GM12864 (cell line): ENCODE results near the gene TCP1.

ENCODE experiments used
- DNase-seq: peaks from one replicate; pipeline ENCODE4 v3.0.0-alpha.2; 2011; ENCODE audit warnings: low read depth
- H3K4me3 ChIP-seq: 2 replicates; pipeline ENCODE4 v1.5.1; 2011; ENCODE audit warnings: mild to moderate bottlenecking, low read depth, low read length, control low read depth
- CTCF ChIP-seq: IDR thresholded peaks from 2 replicates; pipeline ENCODE4 v1.5.1; 2011; ENCODE audit warnings: low read depth, mild to moderate bottlenecking, moderate library complexity, low read length, control low read depth, inconsistent platforms; ENCODE audit errors: missing control alignments

TCP1 gene

GRCh38 chr6:159788753-159789376, 537 bp downstream of the TCP1 start:
- no peak for TF ChIP-seq CTCF
- H3K4me3 ChIP-seq = peak overlapping the region; percentile 72
- DNase-seq = no peak

GRCh38 chr6:159788276-159788675, 1.1 kb downstream of the TCP1 start:
- H3K4me3 ChIP-seq = peak overlapping the region; percentile 72
- no peak for TF ChIP-seq CTCF
- no peak for DNase-seq

- no peak overlapping the region for H3K4me3 ChIP-seq
- no peak for DNase-seq
- TF ChIP-seq CTCF = no peak
Observed at GRCh38 chr6:159778542-159779103, 10.8 kb downstream of the TCP1 start.

- no peak for TF ChIP-seq CTCF
- no peak for DNase-seq
- no peak overlapping the region for H3K4me3 ChIP-seq
Observed at GRCh38 chr6:159778131-159778530, 11.3 kb downstream of the TCP1 start.

- H3K4me3 ChIP-seq = no peak overlapping the region
- TF ChIP-seq CTCF = no peak
- no peak for DNase-seq
Observed at GRCh38 chr6:159777240-159777904, 12.0 kb downstream of the TCP1 start.

GRCh38 chr6:159772196-159772595, 17.2 kb downstream of the TCP1 start:
- no peak for TF ChIP-seq CTCF
- no peak overlapping the region for H3K4me3 ChIP-seq
- no peak for DNase-seq
